SK-N-SH (cell line): ENCODE data around the gene CELA3A. TPM values are rescaled to one million over a fixed set of nuclear protein-coding genes. Genes with fewer than 3 reads are reported as not detected.

Source experiments
- CTCF ChIA-PET: fragments of 300-600, 350-600 bp; formaldehyde crosslinking; extraction: SDS; loops from one replicate; lab custom pipeline; 2021; lab: Yijun Ruan, JAX
- POLR2A ChIA-PET: fragments of 350-600 bp; sonication (Branson Sonifier 250); formaldehyde crosslinking; extraction: SDS; loops from one replicate; lab custom pipeline; 2020; ENCODE audit warnings: antibody characterized with exemption, inconsistent platforms; lab: Yijun Ruan, JAX
- DNase-seq: peaks from one replicate; pipeline ENCODE4 v3.0.0; 2012
- H2AFZ ChIP-seq: fragments of 200-600 bp; sonication (generic); 2 replicates; pipeline ENCODE4 v1.8.1; 2016; ENCODE audit warnings: antibody characterized with exemption, mild to moderate bottlenecking, low read depth
- H3F3A ChIP-seq: fragments of 200-600 bp; sonication (generic); replicated peaks from 2 replicates; pipeline ENCODE3; 2016; ENCODE audit warnings: antibody characterized with exemption, mild to moderate bottlenecking; ENCODE audit not compliant: insufficient read depth
- H3K27ac ChIP-seq, 2 experiments: fragments of 200-500 bp in 1 of 2; fragments of 200-600 bp in 1 of 2; sonication (Bioruptor generic) in 1 of 2; sonication (generic), shearing (Covaris generic) in 1 of 2; 2 replicates each; pipeline versions ENCODE4 v1.5.1 to v1.6.1; 2014 to 2016; ENCODE audit warnings: low read depth in 2 of 2, inconsistent platforms in 1 of 2, low read length in 1 of 2, mild to moderate bottlenecking in 1 of 2, mixed read lengths in 1 of 2
- H3K27me3 ChIP-seq: fragments of 200-600 bp; sonication (generic), shearing (Covaris generic); 2 replicates; pipeline ENCODE4 v1.6.1; 2016; ENCODE audit warnings: mixed run types; ENCODE audit not compliant: insufficient read depth
- H3K36me3 ChIP-seq, 2 experiments: fragments of 200-500 bp in 1 of 2; fragments of 200-600 bp in 1 of 2; sonication (Bioruptor generic) in 1 of 2; sonication (generic) in 1 of 2; replicated peaks in 1 of 2; 2 replicates each; pipeline versions ENCODE3 to v1.5.1; 2014 to 2016; ENCODE audit warnings: low read length in 1 of 2, mild to moderate bottlenecking in 1 of 2; ENCODE audit not compliant: insufficient read depth in 2 of 2, control insufficient read depth in 1 of 2
- H3K4me1 ChIP-seq, 2 experiments: fragments of 200-500 bp in 1 of 2; fragments of 200-600 bp in 1 of 2; sonication (Bioruptor generic) in 1 of 2; sonication (generic), shearing (Covaris generic) in 1 of 2; 2 replicates each; pipeline versions ENCODE4 v1.5.1 to v1.6.1; 2014 to 2016; ENCODE audit warnings: low read depth in 1 of 2, low read length in 1 of 2, mixed run types in 1 of 2; ENCODE audit not compliant: insufficient read depth in 2 of 2, control insufficient read depth in 1 of 2
- H3K4me2 ChIP-seq: fragments of 200-600 bp; sonication (generic), shearing (Covaris generic); 2 replicates; pipeline ENCODE4 v1.6.1; 2017; ENCODE audit warnings: mixed run types
- H3K4me3 ChIP-seq, 2 experiments: fragments of 200-500 bp in 1 of 2; fragments of 200-600 bp in 1 of 2; sonication (Bioruptor generic) in 1 of 2; sonication (generic), shearing (Covaris generic) in 1 of 2; 2 replicates each; pipeline versions ENCODE4 v1.5.1 to v1.8.1; 2014 to 2016; ENCODE audit warnings: low read depth in 2 of 2, inconsistent platforms in 1 of 2, low read length in 1 of 2, mild to moderate bottlenecking in 1 of 2, mixed read lengths in 1 of 2, moderate library complexity in 1 of 2
- H3K79me2 ChIP-seq: fragments of 200-600 bp; sonication (generic); 2 replicates; pipeline ENCODE4 v1.8.1; 2017; ENCODE audit warnings: mild to moderate bottlenecking; ENCODE audit not compliant: insufficient read depth
- H3K9ac ChIP-seq: fragments of 200-600 bp; sonication (generic); 2 replicates; pipeline ENCODE4 v1.6.1; 2017; ENCODE audit warnings: mixed run types
- H3K9me2 ChIP-seq: fragments of 200-600 bp; sonication (generic); 2 replicates; pipeline ENCODE4 v1.6.1; 2017; ENCODE audit warnings: mixed run types
- H3K9me3 ChIP-seq: fragments of 200-600 bp; sonication (generic); 2 replicates; pipeline ENCODE4 v1.6.1; 2017; ENCODE audit warnings: mixed run types, mild to moderate bottlenecking, moderate library complexity
- H4K20me1 ChIP-seq: fragments of 200-600 bp; sonication (generic); 2 replicates; pipeline ENCODE4 v1.6.1; 2017; ENCODE audit warnings: mild to moderate bottlenecking, mixed run types; ENCODE audit not compliant: insufficient read depth
- CHD2 ChIP-seq: fragments of 150-350 bp; IDR thresholded peaks from 2 replicates; pipeline ENCODE4 v1.6.1; 2018; ENCODE audit warnings: low read length; ENCODE audit not compliant: partially characterized antibody
- CTCF ChIP-seq: fragments of 200-600 bp; sonication (generic); IDR thresholded peaks from 2 replicates; pipeline ENCODE4 v1.6.1; 2017; ENCODE audit warnings: antibody characterized with exemption, mild to moderate bottlenecking, moderate library complexity
- ELF1 ChIP-seq: IDR thresholded peaks from 2 replicates; pipeline ENCODE4 v1.4.0; 2012
- EZH2phosphoT487 ChIP-seq: fragments of 200-600 bp; sonication (generic); IDR thresholded peaks from 2 replicates; pipeline ENCODE4 v1.6.1; 2017; ENCODE audit warnings: low read depth, mixed run types, mild to moderate bottlenecking, antibody characterized with exemption, moderate library complexity, borderline replicate concordance
- FOSL2 ChIP-seq: IDR thresholded peaks from 2 replicates; pipeline ENCODE4 v1.4.0; 2012; ENCODE audit warnings: low read depth, mild to moderate bottlenecking, moderate library complexity, borderline replicate concordance
- FOXJ3 ChIP-seq: sonication (generic); formaldehyde crosslinking; IDR thresholded peaks from 2 replicates; pipeline ENCODE4 v1.5.1; 2020; ENCODE audit warnings: mild to moderate bottlenecking, missing genetic modification reagents
- GATA2 ChIP-seq: sonication (generic); formaldehyde crosslinking; IDR thresholded peaks from 2 replicates; pipeline ENCODE4 v1.5.0; 2020; ENCODE audit warnings: mild to moderate bottlenecking, missing genetic modification reagents
- JUND ChIP-seq: IDR thresholded peaks from 2 replicates; pipeline ENCODE4 v1.4.0; 2012
- MAX ChIP-seq: IDR thresholded peaks from 2 replicates; pipeline ENCODE4 v1.4.0; 2012; ENCODE audit warnings: low read depth
- NFIC ChIP-seq: IDR thresholded peaks from 2 replicates; pipeline ENCODE4 v1.4.0; 2012; ENCODE audit warnings: borderline replicate concordance
- NRF1 ChIP-seq: IDR thresholded peaks from 2 replicates; pipeline ENCODE4 v1.6.1; 2012; ENCODE audit warnings: low read depth, mild to moderate bottlenecking, low read length
- RAD21 ChIP-seq: IDR thresholded peaks from 2 replicates; pipeline ENCODE4 v1.6.1; 2012; ENCODE audit warnings: mild to moderate bottlenecking, low read length
- RCOR1 ChIP-seq: fragments of 150-350 bp; IDR thresholded peaks from 2 replicates; pipeline ENCODE4 v1.6.1; 2017; ENCODE audit warnings: antibody characterized with exemption, low read length
- RFX5 ChIP-seq: IDR thresholded peaks from 2 replicates; pipeline ENCODE4 v1.6.1; 2012; ENCODE audit warnings: mild to moderate bottlenecking, improper control_type of control experiment, low read length
- RXRA ChIP-seq: IDR thresholded peaks from 2 replicates; pipeline ENCODE4 v1.4.0; 2012; ENCODE audit warnings: low read depth, mild to moderate bottlenecking, borderline replicate concordance
- SIN3A ChIP-seq: IDR thresholded peaks from 2 replicates; pipeline ENCODE4 v1.6.1; 2012; ENCODE audit warnings: low read depth, mild to moderate bottlenecking, low read length, moderate library complexity, borderline replicate concordance
- SMC3 ChIP-seq: IDR thresholded peaks from 2 replicates; pipeline ENCODE4 v1.6.1; 2012; ENCODE audit warnings: low read depth, low read length, improper control_type of control experiment
- USF1 ChIP-seq: IDR thresholded peaks from 2 replicates; pipeline ENCODE4 v1.4.0; 2012; ENCODE audit warnings: low read depth, borderline replicate concordance
- USF2 ChIP-seq: fragments of 150-350 bp; IDR thresholded peaks from 2 replicates; pipeline ENCODE4 v1.6.1; 2017; ENCODE audit warnings: antibody characterized with exemption, low read length, low read depth, borderline replicate concordance
- YY1 ChIP-seq: IDR thresholded peaks from 2 replicates; pipeline ENCODE4 v1.4.0; 2012; ENCODE audit warnings: low read depth, mild to moderate bottlenecking
- WGBS: methylation state at CpG from one replicate; pipeline ENCODE4 v1.1.6; 2017; ENCODE audit warnings: low lambda C conversion rate; 5-methylcytosine and 5-hydroxymethylcytosine counted together
- polyA plus RNA-seq, 3 experiments: library from polyadenylated mRNA; depleted of rRNA; stranded (reverse); fragments of >200 nt; gene quantifications; 2 replicates each; pipeline ENCODE4 v1.2.3, GENCODE V29; 2012
- TF ChIP-seq, protein P1 (sequence below): fragments of 150-350 bp; IDR thresholded peaks from 2 replicates; pipeline ENCODE4 v1.6.1; 2016; ENCODE audit warnings: mild to moderate bottlenecking, low read depth, low read length

CELA3A gene
- polyA plus RNA-seq, 1 of the 3 experiments (the other 2 are of a cell fraction): not detected

DNA sequence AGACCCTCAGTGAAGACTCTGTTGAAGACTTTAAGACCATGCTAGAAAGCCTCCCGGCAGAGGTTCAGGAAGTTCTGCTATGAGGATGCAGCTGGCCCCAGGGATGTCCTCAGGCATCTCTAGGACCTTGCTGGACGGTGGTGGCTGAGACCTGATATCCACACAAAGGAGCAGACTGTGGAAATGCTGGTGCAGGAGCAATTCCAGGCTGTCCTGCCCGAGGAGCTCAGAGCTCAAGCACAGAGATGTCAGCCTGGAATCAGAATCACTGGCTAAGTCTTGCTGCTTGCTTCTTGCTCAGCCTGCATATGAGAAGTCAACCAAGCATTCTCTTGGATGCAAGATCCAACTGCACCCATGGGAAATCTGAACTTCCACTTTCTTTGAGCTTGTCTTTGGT, 29.0 kb downstream of the CELA3A start:
- Histone ChIP-seq H3K27me3 (no peaks in the 10 kb centered on the region), H3F3A (peaks cover 5% of the 10 kb centered on the region), H3K4me3 (no peak overlapping the region), H3K4me1 (peaks cover 0 to 10% of the 10 kb centered on the region in 2 experiments; a peak in 1 of 4 replicates), H3K27ac (peak overlapping the region in 1 of 2 experiments; percentile 47; a peak in 1 of 4 replicates), H3K4me2 (no peak overlapping the region), H3K9me2 (no peaks in the 10 kb centered on the region), H2AFZ (no peak overlapping the region), H3K79me2 (peaks cover 17% of the 10 kb centered on the region), H3K9me3 (no peaks in the 10 kb centered on the region), H3K9ac (no peak overlapping the region), H4K20me1 (no peaks in the 10 kb centered on the region), H3K36me3 (peaks cover 6 to 8% of the 10 kb centered on the region in 2 experiments)
- 93% methylated on average over 3 of the region's 3 CpGs for WGBS
- no peak for TF ChIP-seq NRF1
- TF ChIP-seq FOXJ3 (CRISPR knock-in tag): no peak
- no peak for TF ChIP-seq RFX5
- TF ChIP-seq ELF1: no peak
- no peak for TF ChIP-seq RCOR1
- no peak for TF ChIP-seq RXRA
- no peak for TF ChIP-seq EZH2phosphoT487
- TF ChIP-seq JUND: no peak
- no peak for TF ChIP-seq USF2
- no peak for TF ChIP-seq CHD2
- TF ChIP-seq MAX: no peak
- ChIA-PET CTCF (interaction anchor here (1.4 to 2.1 kb wide), 2 partner anchors 75 to 386 kb away, joined by 4 read pairs; no protein-coding TSS in a partner anchor), POLR2A (no interaction called here)
- DNase-seq: no peak

GRCh38 chr1:22031214-22031962, 29.9 kb downstream of the CELA3A start:
- CTCF ChIA-PET: interaction anchor here (1.0 to 2.1 kb wide), 4 partner anchors 9 to 385 kb away, joined by 3 to 5 read pairs (median 4); no protein-coding TSS in a partner anchor
- Histone ChIP-seq H3K9me3 (no peaks in the 10 kb centered on the region), H3F3A (no peaks in the 10 kb centered on the region), H3K4me1 (peaks cover 0 to 8% of the 10 kb centered on the region in 2 experiments; a peak in 1 of 4 replicates), H3K9me2 (no peaks in the 10 kb centered on the region), H2AFZ (no peak overlapping the region), H3K9ac (no peak overlapping the region), H3K79me2 (peaks cover 11% of the 10 kb centered on the region), H3K4me3 (no peak overlapping the region), H3K36me3 (peaks cover 6 to 8% of the 10 kb centered on the region in 2 experiments), H3K27me3 (no peaks in the 10 kb centered on the region), H3K4me2 (no peak overlapping the region), H3K27ac (peak overlapping the region in 1 of 2 experiments; percentile 47; a peak in 1 of 4 replicates), H4K20me1 (no peaks in the 10 kb centered on the region)
- DNase-seq: peak; percentile 43
- WGBS: 74% methylated on average over 8 of the region's 8 CpGs
- POLR2A ChIA-PET: interaction anchor here (2.3 kb wide), 1 partner anchor 21 kb away, joined by 12 read pairs; the partner anchor contains the start of gene CDC42
- TF ChIP-seq MAX (no peak), FOSL2 (no peak), GATA2 (CRISPR knock-in tag) (no peak), SIN3A (no peak), CTCF (no peak), NFIC (no peak), RAD21 (peak; percentile 27; the same call in 1 of the 2 replicates), SMC3 (no peak), JUND (no peak), YY1 (no peak), USF1 (no peak), RFX5 (no peak), RCOR1 (no peak)
- TF ChIP-seq, protein P1, sequence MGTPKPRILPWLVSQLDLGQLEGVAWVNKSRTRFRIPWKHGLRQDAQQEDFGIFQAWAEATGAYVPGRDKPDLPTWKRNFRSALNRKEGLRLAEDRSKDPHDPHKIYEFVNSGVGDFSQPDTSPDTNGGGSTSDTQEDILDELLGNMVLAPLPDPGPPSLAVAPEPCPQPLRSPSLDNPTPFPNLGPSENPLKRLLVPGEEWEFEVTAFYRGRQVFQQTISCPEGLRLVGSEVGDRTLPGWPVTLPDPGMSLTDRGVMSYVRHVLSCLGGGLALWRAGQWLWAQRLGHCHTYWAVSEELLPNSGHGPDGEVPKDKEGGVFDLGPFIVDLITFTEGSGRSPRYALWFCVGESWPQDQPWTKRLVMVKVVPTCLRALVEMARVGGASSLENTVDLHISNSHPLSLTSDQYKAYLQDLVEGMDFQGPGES: no peak
